ENCODE data around the gene TTLL1.
A peak's percentile ranks its signal among the peaks of the same experiment; 100 is the strongest.

Gene TTLL1

DNA sequence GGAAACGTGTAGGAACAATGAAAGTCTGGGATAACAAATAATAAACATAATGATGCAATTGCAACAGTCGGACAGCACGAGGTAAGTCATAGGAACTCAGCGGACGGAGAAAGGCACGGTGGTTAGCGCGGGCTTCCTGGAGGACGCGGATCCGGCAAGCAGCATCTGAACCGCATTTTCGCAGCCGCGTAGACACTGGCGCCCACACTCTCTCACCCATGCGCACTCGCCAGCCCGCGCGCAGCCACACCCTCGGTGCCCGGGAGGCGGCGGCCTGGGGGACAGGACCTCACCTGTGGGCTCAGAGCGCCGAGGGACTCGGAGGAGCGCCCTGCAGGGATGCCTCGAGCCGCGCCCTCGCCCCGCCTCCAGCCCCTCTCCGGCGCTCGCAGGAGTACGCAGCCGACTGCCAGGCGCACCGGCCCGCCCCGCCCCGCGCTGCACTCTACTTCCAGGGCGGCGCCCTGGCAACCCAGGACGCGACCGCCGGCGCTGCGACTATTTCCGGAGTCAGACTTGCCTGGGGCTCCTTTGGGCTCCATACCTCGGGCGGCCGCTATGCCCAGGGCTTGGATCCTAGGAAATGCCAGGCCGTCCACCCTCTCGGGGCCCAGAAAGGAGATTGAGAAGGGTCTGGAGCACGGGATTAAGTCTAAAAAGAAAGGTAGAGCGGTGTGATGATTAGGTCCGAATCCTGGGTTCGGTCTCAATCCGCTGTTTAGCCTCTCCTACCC lies at the start of gene TTLL1:
TTLL1 (minus strand) TSS at position 408 of the 734 bp plus-strand sequence. CDS start 13,805 bp downstream, outside the sequence.
- DNase-seq, result peak; percentile 86

DNA sequence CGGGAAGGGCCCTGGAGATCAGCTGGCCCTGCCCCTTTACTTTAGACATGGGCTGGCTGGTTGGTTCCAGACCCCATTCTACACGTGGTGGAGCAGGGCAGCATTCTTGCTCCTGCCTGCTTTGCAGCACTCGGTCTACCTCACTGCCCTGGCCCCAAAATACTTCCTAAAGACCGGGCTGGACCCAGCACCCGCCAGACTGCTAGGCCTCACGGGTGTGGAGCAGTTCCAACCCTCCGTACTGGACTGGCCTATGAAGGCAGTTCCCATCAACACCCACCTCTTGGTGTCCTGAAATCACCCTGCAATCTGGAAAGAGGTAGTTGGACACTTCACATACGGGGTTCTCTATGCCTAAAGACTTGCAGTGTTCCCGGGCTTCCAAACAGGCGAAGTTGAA lies 47.6 kb upstream of the TTLL1 start:
- no peak for DNase-seq

DNA sequence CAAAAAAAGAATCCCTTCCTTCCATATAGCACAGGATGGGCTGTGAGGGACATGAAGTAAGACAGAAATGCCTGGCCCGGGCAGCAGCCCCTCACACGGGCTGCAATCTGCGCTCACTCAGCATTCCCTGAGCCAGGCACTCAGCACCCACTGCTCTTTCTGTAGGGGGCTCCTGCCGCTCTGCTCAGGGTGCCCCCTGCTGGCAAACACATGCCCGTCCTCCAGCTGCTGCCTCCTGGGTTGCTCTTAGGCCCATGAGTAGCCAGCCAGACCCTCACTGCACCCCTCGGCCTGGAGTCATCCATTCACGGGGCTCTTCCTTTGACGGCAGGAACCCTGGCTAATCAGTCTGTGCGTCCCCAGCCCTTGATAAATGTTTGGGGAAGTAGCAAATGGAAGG lies 47.1 kb upstream of the TTLL1 start:
- DNase-seq, result no peak

DNA sequence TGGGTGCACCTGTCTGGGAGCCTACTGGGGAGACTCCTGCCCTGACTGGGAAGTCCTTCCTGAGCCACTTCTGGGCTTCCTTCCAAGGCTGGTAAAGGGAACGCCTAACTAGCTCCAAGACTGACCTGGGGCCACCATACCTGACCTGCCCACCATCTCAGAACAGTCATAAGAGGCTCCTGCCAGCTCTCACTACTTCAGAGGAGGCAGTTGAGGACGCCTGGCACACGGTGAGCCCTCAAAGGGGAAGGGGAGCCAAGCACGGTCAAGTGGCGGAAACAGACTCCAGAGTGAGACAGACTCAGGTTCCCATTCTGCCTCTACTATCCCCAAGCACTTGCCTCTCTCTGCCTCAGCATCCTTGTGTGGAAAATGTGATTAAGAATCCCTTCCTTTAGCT lies 46.4 kb upstream of the TTLL1 start:
- no peak for DNase-seq

DNA sequence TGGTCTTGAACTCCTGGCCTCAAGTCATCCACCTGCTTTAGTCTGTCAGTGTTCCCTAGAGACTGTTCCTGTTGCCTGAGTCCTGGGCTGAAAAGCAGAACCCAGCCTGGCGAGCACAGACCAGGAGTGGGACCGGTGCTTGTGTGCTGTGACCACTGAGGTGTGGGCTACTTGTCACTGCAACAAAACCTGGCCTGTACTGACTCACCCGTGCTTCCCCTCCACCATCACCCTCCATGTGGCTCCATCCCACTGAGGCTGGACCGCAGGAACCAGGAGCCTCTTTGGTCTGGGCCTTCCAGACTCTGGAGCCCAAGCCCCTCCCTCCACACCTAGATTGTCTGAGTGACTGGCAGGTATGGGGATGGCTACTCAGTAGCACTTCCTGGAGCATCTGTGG lies 45.4 kb upstream of the TTLL1 start:
- no peak for DNase-seq

DNA sequence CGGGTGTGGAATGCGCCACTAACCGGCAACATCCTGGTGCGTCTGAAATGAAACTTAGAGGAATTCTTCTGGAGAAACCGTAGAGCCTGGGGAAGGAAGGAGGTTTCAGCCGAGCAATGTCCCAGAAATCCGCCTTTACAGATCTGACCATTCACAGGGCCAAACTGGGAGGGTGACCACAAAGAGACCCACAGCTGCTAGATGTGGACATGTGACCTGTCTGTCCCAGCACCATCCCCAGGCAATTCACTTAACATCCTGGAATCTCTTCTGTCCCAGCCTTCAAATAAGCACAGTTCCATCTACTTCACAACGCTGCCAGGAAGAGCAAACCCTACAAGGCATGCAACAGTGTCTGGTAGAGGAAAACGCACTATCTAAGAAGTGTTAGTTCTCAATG lies 44.2 kb upstream of the TTLL1 start:
- no peak for DNase-seq

DNA sequence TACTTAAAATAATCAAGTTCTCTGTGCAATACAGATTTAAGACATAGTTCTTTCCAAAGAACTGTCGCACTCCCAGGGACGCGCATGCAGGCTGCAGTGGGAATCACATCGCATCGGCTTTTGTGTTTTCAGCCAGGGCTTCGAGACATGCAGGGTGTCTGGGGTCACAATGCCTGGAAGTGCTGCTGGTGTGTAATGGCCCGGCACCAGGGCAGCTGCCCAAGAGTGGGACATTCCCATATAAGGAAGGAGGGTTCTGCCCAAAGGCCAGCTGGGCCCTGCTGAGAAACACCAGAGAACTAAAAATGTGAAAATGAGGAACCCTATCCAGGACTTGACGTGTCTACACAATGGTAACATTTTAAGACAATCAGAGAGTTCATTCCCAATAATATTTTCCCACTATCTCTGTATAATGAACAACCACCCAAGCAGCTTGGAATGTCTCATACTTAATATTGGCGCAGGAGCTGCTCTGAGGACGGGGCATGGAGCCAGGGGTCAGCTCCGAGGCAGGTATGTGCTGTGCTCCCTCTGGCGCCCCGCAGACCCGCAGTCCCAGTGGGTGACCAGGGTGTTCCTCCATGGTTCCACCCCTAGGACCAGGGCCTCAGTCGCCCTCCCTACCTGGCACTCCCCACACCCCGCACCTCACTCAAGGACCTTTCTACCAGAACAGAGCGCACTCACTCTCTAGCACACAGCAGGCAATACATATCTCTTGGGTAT lies 42.7 kb upstream of the TTLL1 start:
- DNase-seq, result no peak

DNA sequence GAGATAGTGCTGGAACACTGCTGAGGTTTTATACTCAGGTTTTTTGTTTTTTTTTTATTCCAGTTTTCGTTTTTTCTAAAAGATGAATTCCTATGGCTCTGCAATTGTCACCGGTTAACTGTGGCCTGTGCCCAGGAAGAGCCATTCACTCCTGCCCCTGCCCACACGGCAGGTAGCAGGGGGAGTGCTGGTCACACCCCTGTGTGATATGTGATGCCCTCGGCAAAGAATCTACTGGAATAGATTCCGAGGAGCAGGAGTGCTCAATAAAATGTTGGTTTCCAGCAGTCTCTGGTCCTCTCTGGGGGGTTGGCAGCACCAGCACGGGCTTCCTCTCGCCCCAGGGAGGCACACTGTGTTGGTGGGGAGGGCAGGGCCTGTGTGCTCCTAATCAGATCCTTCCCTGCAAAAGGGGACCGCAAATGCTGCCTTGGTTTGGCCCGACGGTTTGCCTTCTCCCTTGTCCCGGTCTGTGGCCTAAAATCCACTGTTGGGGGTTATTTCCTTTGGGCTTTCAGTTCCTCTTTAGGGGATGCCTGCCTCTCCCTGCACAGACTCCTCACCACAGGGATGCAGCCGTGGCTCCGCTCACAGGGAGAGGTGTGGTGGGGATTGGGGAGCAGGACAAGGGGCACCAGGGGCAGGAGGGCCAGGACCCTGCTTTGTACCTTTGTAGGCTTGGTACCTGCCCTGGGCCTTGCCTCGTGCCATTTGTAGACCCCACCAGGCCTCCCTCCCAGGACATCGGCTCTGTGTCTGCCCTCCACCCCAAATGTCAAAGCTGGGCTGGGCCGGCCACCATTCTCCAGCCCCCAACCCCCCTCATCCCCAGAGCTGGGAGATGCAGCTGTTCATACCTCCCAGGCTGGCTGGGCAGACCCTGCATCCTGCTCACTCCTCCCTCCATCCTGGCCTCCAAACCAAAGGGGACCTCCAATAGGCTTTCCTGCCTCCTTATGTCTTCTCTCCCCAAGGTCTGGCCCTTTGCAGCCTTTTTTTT lies 40.5 kb upstream of the TTLL1 start:
- peak; percentile 34 for DNase-seq

DNA sequence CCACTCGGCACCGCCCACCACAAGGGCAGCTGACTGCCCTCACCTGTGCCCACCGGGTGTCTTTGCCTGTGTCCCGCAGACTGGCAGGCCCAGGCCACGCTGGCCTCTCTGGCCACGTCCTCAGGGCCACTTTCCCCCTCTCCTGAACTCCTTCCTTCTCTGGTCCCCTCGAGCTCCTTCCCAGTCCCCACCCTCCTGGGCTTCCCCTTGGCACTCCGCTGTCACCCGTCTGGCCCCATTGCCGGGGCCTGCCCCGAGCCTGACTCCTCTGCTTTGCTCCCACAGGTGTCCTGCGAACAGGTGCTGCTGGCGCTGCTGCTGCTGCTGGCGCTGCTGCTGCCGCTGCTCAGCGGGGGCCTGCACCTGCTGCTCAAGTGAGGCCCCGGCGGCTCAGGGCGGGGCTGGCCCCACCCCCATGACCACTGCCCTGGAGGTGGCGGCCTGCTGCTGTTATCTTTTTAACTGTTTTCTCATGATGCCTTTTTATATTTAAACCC lies 39.8 kb upstream of the TTLL1 start:
- DNase-seq, result peak; percentile 80

DNA sequence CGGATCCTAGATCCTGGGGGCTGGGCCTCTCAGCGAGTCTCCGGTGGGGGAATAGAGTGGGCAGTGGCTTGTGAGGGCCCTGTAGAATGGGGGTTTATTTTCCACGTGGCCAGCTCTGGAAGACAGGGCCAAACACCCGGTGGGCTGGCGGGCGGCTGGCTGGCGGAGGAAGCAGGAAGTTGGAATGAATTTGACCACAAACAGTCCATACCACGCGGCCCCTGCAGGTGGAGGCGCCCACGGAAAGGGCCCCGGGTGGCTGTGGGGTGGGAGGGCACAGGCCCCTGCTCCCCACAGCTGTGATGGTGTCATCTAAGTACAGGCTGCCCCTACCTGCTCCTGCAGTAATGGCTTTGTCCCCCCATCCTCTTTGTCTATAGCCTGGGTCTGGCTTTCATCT lies 38.9 kb upstream of the TTLL1 start:
- DNase-seq, result no peak

DNA sequence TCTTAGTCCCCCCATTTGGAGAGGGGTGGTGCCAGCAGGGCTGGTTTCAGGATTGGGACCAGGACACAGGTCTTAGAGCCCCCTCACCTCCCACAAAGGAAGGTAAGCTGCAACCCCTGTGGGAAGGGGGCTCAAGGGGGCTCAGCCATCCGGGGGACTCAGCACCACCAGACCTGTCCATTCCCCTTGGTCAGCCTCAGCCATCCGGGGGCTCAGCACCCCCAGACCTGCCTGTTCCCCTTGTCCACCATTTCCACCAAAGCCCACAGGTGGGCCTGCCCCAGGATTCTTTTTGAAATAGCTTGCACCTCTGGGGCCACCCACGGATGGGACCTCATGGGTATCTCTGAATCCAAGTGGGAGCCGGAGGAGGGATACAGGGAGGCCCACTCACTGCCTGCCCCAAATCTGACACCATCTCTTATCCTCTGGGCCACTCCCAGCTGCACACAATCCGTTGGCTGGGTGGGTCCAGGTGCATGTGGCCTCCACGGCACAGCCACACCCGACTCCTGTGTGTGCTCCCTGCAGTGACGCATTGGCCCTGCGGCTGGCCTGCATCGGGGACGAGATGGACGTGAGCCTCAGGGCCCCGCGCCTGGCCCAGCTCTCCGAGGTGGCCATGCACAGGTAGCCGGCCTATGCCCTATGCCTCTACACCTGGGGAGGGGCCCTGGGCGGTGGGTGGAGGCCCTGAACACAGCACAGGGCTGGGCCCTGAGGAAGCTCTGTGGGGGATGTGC lies 38.1 kb upstream of the TTLL1 start:
- DNase-seq, result no peak

DNA sequence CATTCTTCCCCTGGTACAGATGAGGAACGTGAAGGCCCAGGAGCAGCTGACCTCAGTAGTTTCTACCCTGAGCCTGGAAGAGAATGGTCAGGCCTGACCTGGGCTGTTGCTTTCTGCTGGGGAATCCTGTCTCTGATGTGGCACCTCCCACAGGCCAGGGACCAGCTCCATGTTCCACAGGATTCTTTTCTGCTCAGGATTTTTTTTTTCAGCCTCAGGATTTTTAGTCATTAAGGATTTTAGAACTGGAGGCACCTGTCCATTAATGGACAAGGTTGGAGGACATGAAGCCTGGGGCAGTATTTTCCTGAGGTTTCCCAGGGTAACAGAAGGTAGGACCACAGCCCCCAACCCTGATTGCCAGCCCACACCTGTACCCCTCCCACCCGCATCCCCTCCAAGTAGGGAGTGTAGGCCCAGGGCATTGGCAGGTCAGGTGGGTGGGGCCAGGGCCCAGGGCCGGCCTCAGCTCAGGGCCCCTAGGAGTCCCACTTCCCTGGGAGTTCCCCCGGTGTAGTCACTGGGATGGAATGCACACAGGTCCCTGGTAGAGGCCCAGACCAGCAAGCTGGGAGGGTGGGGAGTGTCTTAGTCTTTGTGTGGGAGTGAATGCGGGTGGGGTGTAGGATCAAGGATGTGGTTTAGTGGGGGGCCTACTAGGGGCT lies 37.4 kb upstream of the TTLL1 start:
- no peak for DNase-seq

DNA sequence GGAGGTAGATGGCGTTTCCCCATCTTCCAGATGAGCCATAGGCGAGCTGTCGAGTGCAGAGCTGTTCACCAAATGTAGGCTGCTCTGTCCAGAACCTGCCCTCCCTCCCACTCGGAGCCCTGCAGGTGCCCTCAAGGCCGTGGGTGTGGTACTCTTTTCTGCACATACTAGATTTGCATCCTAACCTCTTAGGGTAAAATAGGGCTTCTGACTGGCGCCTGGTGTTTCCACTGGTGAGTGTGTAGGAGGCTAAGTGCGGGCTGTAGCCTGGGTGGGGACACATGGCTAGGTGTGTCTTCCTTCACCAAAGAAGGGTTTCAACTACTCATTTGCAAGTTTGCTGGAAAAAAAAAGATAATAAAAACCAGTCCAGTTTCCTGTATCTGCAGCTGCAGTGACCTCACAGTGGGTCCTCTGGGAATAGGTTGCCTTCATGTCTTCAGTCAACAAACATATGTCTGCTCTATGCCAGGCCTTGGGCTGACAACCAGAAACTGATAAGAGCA lies 29.8 kb upstream of the TTLL1 start:
- DNase-seq, result peak; percentile 47

DNA sequence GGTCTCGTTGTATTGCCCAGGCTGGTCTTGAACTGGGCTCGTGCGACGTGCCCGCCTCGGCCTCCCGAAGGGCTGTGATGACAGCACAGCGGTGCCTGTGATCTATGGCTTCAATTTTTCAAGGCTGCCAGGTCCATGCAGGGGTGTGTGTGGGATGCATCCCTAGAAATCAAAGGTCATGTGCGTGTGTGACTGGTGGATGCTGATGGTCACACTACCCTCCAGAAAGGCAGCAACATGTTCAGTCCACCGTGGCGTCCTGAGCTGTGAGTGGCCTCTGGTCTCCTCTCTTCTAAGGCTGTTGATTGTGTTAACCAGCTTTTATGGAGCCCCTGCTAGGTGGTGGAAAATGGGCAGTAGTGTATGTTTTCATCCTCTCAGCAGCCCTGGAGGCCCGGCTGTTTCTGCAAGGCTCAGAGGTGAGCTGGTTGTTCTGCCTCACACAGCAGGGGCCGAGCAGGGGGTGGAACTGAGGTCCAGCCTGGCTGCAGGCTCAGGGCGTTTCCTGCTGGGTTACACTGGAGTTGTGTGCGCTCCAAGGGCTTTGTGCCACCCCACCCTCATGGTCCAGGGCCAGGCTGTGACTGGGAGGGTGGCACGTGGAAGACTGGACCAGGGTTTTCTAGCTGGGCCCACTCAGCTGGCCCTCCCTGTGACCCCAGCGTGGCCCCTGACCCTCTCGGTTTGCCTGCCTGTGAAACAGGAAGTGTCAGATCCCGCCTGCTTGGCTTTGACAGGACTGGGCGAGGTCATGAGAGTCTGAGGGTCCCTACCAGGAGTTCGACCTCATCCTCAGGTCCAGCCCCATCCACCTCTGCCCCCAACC lies 29.0 kb upstream of the TTLL1 start:
- DNase-seq, result no peak

DNA sequence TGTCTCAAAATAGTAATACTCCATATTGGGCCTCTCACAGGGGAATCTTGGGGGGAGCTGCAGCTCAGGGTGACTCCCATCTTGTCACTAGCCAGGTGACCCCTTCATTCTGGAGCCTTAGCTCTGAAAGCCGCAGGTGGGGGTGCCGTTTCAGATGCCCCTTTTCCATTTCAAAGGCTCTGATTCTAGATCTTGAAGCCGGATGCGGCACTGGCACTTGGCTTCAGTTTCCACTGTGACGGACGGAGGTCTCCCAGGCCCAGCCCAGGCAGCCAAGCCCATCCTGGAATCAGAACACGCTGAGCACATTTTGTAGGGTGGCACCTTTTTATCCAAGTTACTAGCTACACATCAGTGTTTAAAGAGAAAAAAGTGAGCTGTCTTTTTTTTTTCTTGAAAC lies 27.7 kb upstream of the TTLL1 start:
- no peak for DNase-seq

DNA sequence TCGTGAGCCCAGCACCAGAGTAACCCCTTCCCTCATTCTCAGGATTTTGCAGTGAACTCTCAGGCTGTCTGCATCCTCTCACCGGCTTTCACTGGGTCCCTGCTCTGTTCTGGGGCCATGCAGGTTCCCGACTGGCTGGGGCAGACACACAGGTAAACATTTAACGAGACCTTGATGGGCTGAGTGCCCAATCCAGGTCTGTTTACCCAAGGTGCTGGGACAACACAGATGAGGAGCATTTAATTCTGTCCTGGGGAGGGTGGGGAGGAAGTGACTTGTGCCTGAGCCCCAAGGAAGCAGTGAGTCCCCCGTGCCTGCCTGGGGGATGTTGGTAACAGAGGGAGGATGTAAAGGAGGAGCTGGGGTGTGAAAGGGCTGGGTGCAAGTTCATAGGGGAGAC lies 25.8 kb upstream of the TTLL1 start:
- DNase-seq, result peak; percentile 61

DNA sequence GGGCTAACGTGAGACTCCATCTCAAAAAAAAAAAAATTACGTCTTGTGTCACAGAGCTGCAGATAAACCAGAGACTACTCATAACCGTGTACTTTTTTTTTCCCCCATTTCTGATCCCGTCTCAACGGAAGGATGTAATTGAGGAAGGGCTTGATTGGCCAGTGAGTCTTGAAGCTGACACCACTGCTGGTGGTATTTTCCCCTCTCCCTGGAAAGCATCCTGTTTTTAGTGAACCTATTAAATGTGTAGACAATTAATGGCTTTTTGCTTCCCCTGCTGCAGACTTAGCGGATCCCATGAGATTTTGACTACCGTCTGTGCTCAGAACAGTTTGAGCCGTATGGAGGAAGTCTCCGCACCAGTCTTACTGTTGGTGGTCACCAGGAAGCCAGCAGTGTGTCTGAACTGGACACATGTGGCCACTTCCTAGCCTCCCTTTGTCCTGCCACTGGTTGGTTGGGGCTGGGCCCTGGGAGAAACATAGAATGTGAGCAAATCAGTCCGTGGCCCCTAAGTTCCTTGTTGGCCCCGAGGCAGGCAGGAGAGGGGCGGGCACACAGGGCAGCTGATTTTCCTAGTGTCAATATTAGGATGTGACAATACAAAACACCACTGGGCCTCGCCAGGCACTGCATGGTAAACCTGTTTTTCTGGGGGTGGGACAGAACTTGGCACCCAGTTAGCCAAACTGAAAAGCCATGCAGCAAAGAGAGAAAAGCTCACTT lies 24.5 kb upstream of the TTLL1 start:
- peak; percentile 41 for DNase-seq

DNA sequence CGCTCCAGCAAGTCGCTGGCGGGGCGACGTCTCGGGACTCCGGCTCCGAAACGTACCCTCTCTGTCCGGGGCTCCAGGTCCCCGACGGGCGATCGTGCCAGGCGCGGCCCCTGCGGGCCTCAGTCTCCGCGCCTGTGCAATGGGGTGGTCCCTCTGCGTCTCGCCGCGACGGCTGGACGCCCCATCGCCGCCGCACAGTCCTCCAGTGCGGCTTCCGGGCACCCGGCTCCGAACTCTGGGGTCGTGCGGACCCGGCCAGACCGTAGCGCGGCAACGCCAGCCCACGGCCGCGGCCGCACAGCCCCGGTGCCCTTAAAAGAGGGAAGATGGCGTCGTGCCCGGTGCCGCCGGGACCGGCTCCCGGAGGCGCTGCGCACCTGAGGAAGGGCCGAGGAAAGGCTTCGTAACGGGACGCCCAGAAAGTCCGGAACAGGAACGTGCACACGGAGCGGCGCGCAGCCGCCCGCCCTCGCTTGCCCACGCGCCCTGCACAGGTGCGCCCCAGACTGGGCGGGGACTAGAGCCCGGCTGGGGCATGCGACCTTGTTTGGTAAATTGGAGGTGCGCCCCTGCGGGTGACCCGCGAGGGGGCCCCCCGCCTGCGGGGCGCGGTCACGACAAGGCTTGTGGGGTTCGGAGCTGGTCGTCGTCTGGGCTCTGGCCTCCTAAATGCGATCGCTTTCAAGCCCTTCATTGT lies 21.9 kb upstream of the TTLL1 start:
- peak; percentile 33 for DNase-seq

DNA sequence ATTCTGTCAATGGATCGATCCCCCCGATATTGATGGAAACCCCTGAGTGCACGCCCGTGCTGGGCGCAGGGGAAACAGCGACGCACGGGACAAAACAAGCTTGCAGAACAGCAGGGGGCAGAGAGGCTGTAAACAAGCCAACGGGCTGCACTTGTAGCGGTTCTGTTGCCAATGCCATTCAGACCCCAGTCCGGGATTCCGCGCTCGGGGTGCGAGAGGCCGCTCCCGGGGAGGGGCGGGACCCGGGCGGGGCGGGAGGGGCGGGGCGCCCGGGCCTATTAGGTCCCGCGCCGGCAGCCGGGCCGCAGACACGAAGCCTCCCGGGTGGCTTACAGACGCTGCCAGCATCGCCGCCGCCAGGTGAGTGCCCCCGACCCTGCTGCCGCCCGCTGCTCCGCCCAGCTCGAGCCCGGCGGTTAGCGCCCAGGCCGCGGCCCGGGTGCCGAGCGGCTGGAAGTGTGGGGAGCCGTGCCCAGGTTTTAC lies 21.3 kb upstream of the TTLL1 start, which contains the start of gene BIK:
BIK (plus strand) TSS at position 307 of the 483 bp plus-strand sequence. CDS start 13,273 bp downstream, outside the sequence.
- peak; percentile 39 for DNase-seq
